Mesendoderm (in vitro differentiated cells): ENCODE measurements around the gene ENKD1.

Experiments used
- DNase-seq: peaks from one replicate; pipeline ENCODE4 v3.0.0; 2013
- H2AK5ac ChIP-seq: 2 replicates; pipeline ENCODE4 v1.6.1; 2013; ENCODE audit warnings: low read length, inconsistent platforms
- H2BK120ac ChIP-seq: 2 replicates; pipeline ENCODE4 v1.6.1; 2013; ENCODE audit warnings: low read depth, mild to moderate bottlenecking, low read length, moderate library complexity, mixed read lengths
- H2BK15ac ChIP-seq: replicated peaks from 2 replicates; pipeline ENCODE4 v1.6.1; 2013; ENCODE audit warnings: low read depth, mild to moderate bottlenecking, moderate library complexity
- H2BK5ac ChIP-seq: 2 replicates; pipeline ENCODE4 v1.6.1; 2013; ENCODE audit warnings: low read length, inconsistent platforms
- H3K18ac ChIP-seq: 2 replicates; pipeline ENCODE4 v1.6.1; 2013; ENCODE audit warnings: mild to moderate bottlenecking, low read length, mixed read lengths
- H3K23ac ChIP-seq: one replicate; pipeline ENCODE4 v1.6.1; 2013; ENCODE audit warnings: low read length
- H3K27ac ChIP-seq: 2 replicates; pipeline ENCODE4 v1.5.1; 2013; ENCODE audit warnings: low read depth, mild to moderate bottlenecking, inconsistent platforms, low read length, moderate library complexity
- H3K27me3 ChIP-seq: 2 replicates; pipeline ENCODE4 v1.6.1; 2013; ENCODE audit warnings: low read length, control low read depth, mild to moderate bottlenecking, inconsistent platforms; ENCODE audit not compliant: insufficient read depth, poor library complexity
- H3K36me3 ChIP-seq: 2 replicates; pipeline ENCODE4 v1.6.1; 2013; ENCODE audit warnings: low read length, inconsistent platforms; ENCODE audit not compliant: control insufficient read depth, insufficient read depth
- H3K4ac ChIP-seq: one replicate; pipeline ENCODE4 v1.6.1; 2013; ENCODE audit warnings: low read depth, mild to moderate bottlenecking, low read length, moderate library complexity
- H3K4me1 ChIP-seq: 2 replicates; pipeline ENCODE4 v1.6.1; 2013; ENCODE audit warnings: low read depth, low read length, inconsistent platforms; ENCODE audit not compliant: control insufficient read depth
- H3K4me2 ChIP-seq: 2 replicates; pipeline ENCODE4 v1.6.1; 2013; ENCODE audit warnings: low read length
- H3K4me3 ChIP-seq: 2 replicates; pipeline ENCODE4 v1.5.1; 2013; ENCODE audit warnings: mild to moderate bottlenecking, low read length
- H3K56ac ChIP-seq: one replicate; pipeline ENCODE4 v1.6.1; 2013; ENCODE audit warnings: low read length
- H3K79me1 ChIP-seq: 2 replicates; pipeline ENCODE4 v1.6.1; 2013; ENCODE audit warnings: low read length, inconsistent platforms
- H3K79me2 ChIP-seq: 2 replicates; pipeline ENCODE4 v1.6.1; 2013; ENCODE audit warnings: mild to moderate bottlenecking, low read length; ENCODE audit not compliant: control insufficient read depth, insufficient read depth
- H3K9ac ChIP-seq: 2 replicates; pipeline ENCODE4 v1.6.1; 2013; ENCODE audit warnings: low read length, inconsistent platforms
- H4K5ac ChIP-seq: one replicate; pipeline ENCODE4 v1.6.1; 2013; ENCODE audit warnings: low read length
- H4K8ac ChIP-seq: one replicate; pipeline ENCODE4 v1.6.1; 2013; ENCODE audit warnings: low read depth, mild to moderate bottlenecking, control low read depth, low read length, moderate library complexity
- WGBS: extraction: QIAGEN DNeasy Blood & Tissue Kit; methylation state at CpG from one replicate; pipeline ENCODE4 v1.1.7; 2013; ENCODE audit warnings: low lambda C conversion rate, missing lambda C conversion rate; ENCODE audit not compliant: insufficient coverage; ENCODE audit errors: extremely low coverage; 5-methylcytosine and 5-hydroxymethylcytosine counted together

Gene ENKD1

GRCh38 chr16:67652578-67653127, 13.9 kb downstream of the ENKD1 start:
- Histone ChIP-seq H4K5ac (no peak overlapping the region), H3K18ac (no peak overlapping the region), H4K8ac (no peak overlapping the region), H3K23ac (no peak overlapping the region), H3K9ac (no peak overlapping the region), H2BK120ac (no peak overlapping the region), H3K56ac (no peak overlapping the region), H3K4me1 (peaks cover 2% of the 10 kb centered on the region), H3K4me3 (no peak overlapping the region), H3K79me1 (no peaks in the 10 kb centered on the region), H3K27me3 (no peaks in the 10 kb centered on the region), H3K79me2 (no peaks in the 10 kb centered on the region), H3K4ac (no peak overlapping the region), H3K36me3 (no peaks in the 10 kb centered on the region), H3K4me2 (peak overlapping the region; percentile 91), H2AK5ac (no peak overlapping the region), H2BK5ac (no peak overlapping the region), H2BK15ac (no peak overlapping the region), H3K27ac (no peak overlapping the region)
- WGBS = no CpG with 5 or more reads among the region's 59 CpGs
- DNase-seq = peak; percentile 78

- no peak overlapping the region for H3K4me3 ChIP-seq
- H3K79me2 ChIP-seq = no peaks in the 10 kb centered on the region
- no peak overlapping the region for H2BK5ac ChIP-seq
- H2BK120ac ChIP-seq = no peak overlapping the region
- H2AK5ac ChIP-seq = no peak overlapping the region
- H3K4me2 ChIP-seq = no peak overlapping the region
- H3K9ac ChIP-seq = no peak overlapping the region
- H3K36me3 ChIP-seq = no peaks in the 10 kb centered on the region
- H3K56ac ChIP-seq = no peak overlapping the region
- H3K27me3 ChIP-seq = no peaks in the 10 kb centered on the region
- H4K8ac ChIP-seq = no peak overlapping the region
- H4K5ac ChIP-seq = no peak overlapping the region
- no peak overlapping the region for H2BK15ac ChIP-seq
- H3K79me1 ChIP-seq = no peaks in the 10 kb centered on the region
- H3K27ac ChIP-seq = no peak overlapping the region
- H3K4ac ChIP-seq = no peak overlapping the region
- WGBS = no CpG with 5 or more reads among the region's 4 CpGs
- DNase-seq = no peak
- H3K4me1 ChIP-seq = peaks cover 2% of the 10 kb centered on the region
- no peak overlapping the region for H3K18ac ChIP-seq
- no peak overlapping the region for H3K23ac ChIP-seq
Measured at GRCh38 chr16:67651847-67652246, 14.7 kb downstream of the ENKD1 start.

GRCh38 chr16:67651039-67651438, 15.5 kb downstream of the ENKD1 start:
- Histone ChIP-seq H3K4me1 (peaks cover 2% of the 10 kb centered on the region), H3K56ac (no peak overlapping the region), H3K79me1 (no peaks in the 10 kb centered on the region), H3K18ac (no peak overlapping the region), H3K4me2 (no peak overlapping the region), H3K9ac (no peak overlapping the region), H2AK5ac (no peak overlapping the region), H3K36me3 (no peaks in the 10 kb centered on the region), H2BK5ac (no peak overlapping the region), H3K23ac (no peak overlapping the region), H4K8ac (no peak overlapping the region), H3K27me3 (no peaks in the 10 kb centered on the region), H3K79me2 (no peaks in the 10 kb centered on the region), H3K4ac (no peak overlapping the region), H4K5ac (no peak overlapping the region), H2BK15ac (no peak overlapping the region), H2BK120ac (no peak overlapping the region), H3K27ac (no peak overlapping the region), H3K4me3 (no peak overlapping the region)
- no peak for DNase-seq
- WGBS = no CpG with 5 or more reads among the region's 7 CpGs

GRCh38 chr16:67650023-67650422, 16.5 kb downstream of the ENKD1 start:
- Histone ChIP-seq H3K4me3 (no peak overlapping the region), H2AK5ac (no peak overlapping the region), H3K18ac (no peak overlapping the region), H3K27ac (no peak overlapping the region), H2BK5ac (no peak overlapping the region), H4K5ac (no peak overlapping the region), H3K56ac (no peak overlapping the region), H3K27me3 (no peaks in the 10 kb centered on the region), H3K23ac (no peak overlapping the region), H3K4me1 (peaks cover 2% of the 10 kb centered on the region), H4K8ac (no peak overlapping the region), H3K4ac (no peak overlapping the region), H3K9ac (no peak overlapping the region), H3K79me1 (no peaks in the 10 kb centered on the region), H3K4me2 (no peak overlapping the region), H2BK15ac (no peak overlapping the region), H2BK120ac (no peak overlapping the region), H3K36me3 (no peaks in the 10 kb centered on the region), H3K79me2 (no peaks in the 10 kb centered on the region)
- WGBS = no CpG with 5 or more reads among the region's 8 CpGs
- DNase-seq = no peak

- no peaks in the 10 kb centered on the region for H3K79me2 ChIP-seq
- no peak overlapping the region for H3K56ac ChIP-seq
- H3K23ac ChIP-seq = no peak overlapping the region
- H3K4me1 ChIP-seq = peaks cover 2% of the 10 kb centered on the region
- no peak overlapping the region for H3K9ac ChIP-seq
- H3K18ac ChIP-seq = no peak overlapping the region
- no peak overlapping the region for H4K8ac ChIP-seq
- no peaks in the 10 kb centered on the region for H3K27me3 ChIP-seq
- H2BK120ac ChIP-seq = no peak overlapping the region
- H3K27ac ChIP-seq = no peak overlapping the region
- no peak overlapping the region for H3K4ac ChIP-seq
- H3K4me2 ChIP-seq = peak overlapping the region; percentile 22
- H3K4me3 ChIP-seq = no peak overlapping the region
- no peaks in the 10 kb centered on the region for H3K79me1 ChIP-seq
- no peak overlapping the region for H4K5ac ChIP-seq
- peak; percentile 74 for DNase-seq
- no peak overlapping the region for H2BK5ac ChIP-seq
- H2BK15ac ChIP-seq = no peak overlapping the region
- H3K36me3 ChIP-seq = no peaks in the 10 kb centered on the region
- H2AK5ac ChIP-seq = no peak overlapping the region
- no CpG with 5 or more reads among the region's 34 CpGs for WGBS
Measured at GRCh38 chr16:67649494-67649931, 17.0 kb downstream of the ENKD1 start.

GRCh38 chr16:67648764-67649407, 17.7 kb downstream of the ENKD1 start:
- H2BK120ac ChIP-seq = no peak overlapping the region
- H3K4me2 ChIP-seq = peak overlapping the region; percentile 22
- H3K4me3 ChIP-seq = no peak overlapping the region
- H3K9ac ChIP-seq = no peak overlapping the region
- H2BK15ac ChIP-seq = no peak overlapping the region
- peaks cover 2% of the 10 kb centered on the region for H3K4me1 ChIP-seq
- no peak overlapping the region for H3K23ac ChIP-seq
- H3K27me3 ChIP-seq = no peaks in the 10 kb centered on the region
- H3K79me2 ChIP-seq = no peaks in the 10 kb centered on the region
- no peak overlapping the region for H3K56ac ChIP-seq
- no CpG with 5 or more reads among the region's 35 CpGs for WGBS
- no peaks in the 10 kb centered on the region for H3K36me3 ChIP-seq
- H2BK5ac ChIP-seq = no peak overlapping the region
- H3K79me1 ChIP-seq = no peaks in the 10 kb centered on the region
- H3K27ac ChIP-seq = no peak overlapping the region
- no peak overlapping the region for H4K5ac ChIP-seq
- no peak overlapping the region for H3K18ac ChIP-seq
- H2AK5ac ChIP-seq = no peak overlapping the region
- DNase-seq = no peak
- H4K8ac ChIP-seq = no peak overlapping the region
- no peak overlapping the region for H3K4ac ChIP-seq
